Esophagus squamous epithelium (tissue), 5 donors: ENCODE data around the gene PHGDH. TPM values are rescaled to one million over a fixed set of nuclear protein-coding genes. Genes with fewer than 3 reads are reported as not detected.

ENCODE experiments used
- DNase-seq: peaks from one replicate; lab custom pipeline; 2025; lab: John Stamatoyannopoulos, UW
- H3K27ac ChIP-seq, 4 donors: fragments of 200-600 bp; sonication (generic); one replicate each; pipeline ENCODE4 v1.5.1; 2016 to 2019; ENCODE audit warnings: mild to moderate bottlenecking in 1 of 4
- H3K27me3 ChIP-seq, 4 donors: fragments of 200-600 bp; sonication (generic); 1 replicate in 3 of 4; 2 replicates in 1 of 4; pipeline versions ENCODE4 v1.5.1 to v1.6.0; 2017 to 2021; ENCODE audit warnings: antibody characterized with exemption in 1 of 4
- H3K36me3 ChIP-seq, 3 donors: fragments of 200-600 bp; sonication (generic); one replicate each; pipeline ENCODE4 v1.5.1; 2016 to 2019
- H3K4me1 ChIP-seq, 3 donors: fragments of 200-600 bp; sonication (generic); one replicate each; pipeline ENCODE4 v1.5.1; 2017 to 2019
- H3K4me3 ChIP-seq, 4 donors: fragments of 200-600 bp; sonication (generic); 1 replicate in 3 of 4; 2 replicates in 1 of 4; pipeline ENCODE4 v1.5.1; 2016 to 2019; ENCODE audit warnings: mild to moderate bottlenecking in 2 of 4, moderate library complexity in 1 of 4
- H3K9me3 ChIP-seq, 3 donors: fragments of 200-600 bp; sonication (generic); one replicate each; pipeline ENCODE4 v1.5.1; 2016 to 2019
- POLR2A ChIP-seq, 4 donors: fragments of 450-650 bp; IDR thresholded peaks; one replicate each; pipeline ENCODE4 v1.6.1; 2017; ENCODE audit warnings: antibody characterized with exemption in 4 of 4, mild to moderate bottlenecking in 4 of 4, moderate library complexity in 3 of 4
- WGBS, 2 donors: methylation state at CpG; one replicate each; pipeline ENCODE4 v1.1.5; 2018; 5-methylcytosine and 5-hydroxymethylcytosine counted together
- intact Hi-C: fragments of 100-400 bp; cut with DNase I; formaldehyde crosslinking; loops from one replicate; pipeline ENCODE4 v1.15.0; 2022
- total RNA-seq, 4 donors: library from RNA; depleted of rRNA; stranded (reverse); fragments of >200 nt; gene quantifications; one replicate each; pipeline ENCODE4 v1.1.0, GENCODE V29; 2016
- TF ChIP-seq, protein P1 (sequence below), 6 experiments: fragments of 450-650 bp in 4 of 6; fragments of 200-600 bp in 2 of 6; sonication (generic) in 2 of 6; IDR thresholded peaks; one replicate each; pipeline ENCODE4 v1.5.1; 2016 to 2019; ENCODE audit warnings: antibody characterized with exemption in 6 of 6, mild to moderate bottlenecking in 4 of 6, moderate library complexity in 4 of 6
- donor health status: DM: yes; HTN: yes; CAD: no.

PHGDH gene
- total RNA-seq, 4 donors from 2014 or later, result 34.5 to 89.7 (median 43.2) TPM

DNA sequence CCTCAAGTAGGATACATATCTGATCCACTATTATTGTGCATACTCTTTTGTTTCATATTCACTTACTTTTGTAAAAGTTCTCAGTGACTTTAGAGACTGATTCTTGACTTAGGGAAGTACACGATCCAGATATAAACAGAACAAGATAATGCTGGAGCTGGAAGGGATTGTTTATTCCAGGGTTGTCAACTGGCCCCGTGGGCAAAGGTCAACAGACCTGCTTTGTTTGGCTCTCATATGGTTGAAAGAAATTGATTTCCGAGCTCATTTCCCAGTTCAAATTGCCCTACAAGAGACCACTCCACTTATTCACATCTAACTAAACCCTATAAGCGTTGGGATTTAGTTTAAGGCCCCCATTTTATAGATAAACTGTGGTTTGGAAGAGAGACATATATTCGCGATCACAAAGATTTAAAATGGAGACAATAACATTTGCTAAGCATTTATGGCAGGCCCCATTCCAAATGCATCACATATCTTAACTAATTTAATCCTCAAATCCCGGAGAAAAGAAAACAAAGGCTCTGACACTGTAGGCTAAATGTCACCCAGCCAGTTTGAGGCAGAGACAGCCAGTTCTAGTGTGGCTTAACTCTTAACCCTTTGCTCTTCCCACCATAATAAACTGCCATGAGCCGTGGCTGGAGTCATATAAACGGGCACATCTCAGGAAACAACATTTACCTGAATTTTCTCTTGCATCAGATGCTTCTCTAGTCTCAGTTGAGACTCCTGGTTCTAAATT is 78.9 kb downstream of the PHGDH start:
- 26 to 38% methylated on average over 9 of the region's 9 CpGs for whole genome bisulfite sequencing, 2 donors
- Histone ChIP-seq H3K9me3 (no peaks in the 10 kb centered on the region), H3K36me3 (no peaks in the 10 kb centered on the region), H3K4me3 (no peak overlapping the region), H3K4me1 (peaks cover 13 to 88% (median 37%) of the 10 kb centered on the region in 3 donors), H3K27me3 (no peaks in the 10 kb centered on the region), H3K27ac (peak overlapping the region; percentile 11 to 76 (median 58))
- intact Hi-C loops, result no loop called here
- no peak for DNase-seq
- no peak for TF ChIP-seq POLR2A (IDR thresholded peaks at IDR 0.05)
- TF ChIP-seq, protein P1, sequence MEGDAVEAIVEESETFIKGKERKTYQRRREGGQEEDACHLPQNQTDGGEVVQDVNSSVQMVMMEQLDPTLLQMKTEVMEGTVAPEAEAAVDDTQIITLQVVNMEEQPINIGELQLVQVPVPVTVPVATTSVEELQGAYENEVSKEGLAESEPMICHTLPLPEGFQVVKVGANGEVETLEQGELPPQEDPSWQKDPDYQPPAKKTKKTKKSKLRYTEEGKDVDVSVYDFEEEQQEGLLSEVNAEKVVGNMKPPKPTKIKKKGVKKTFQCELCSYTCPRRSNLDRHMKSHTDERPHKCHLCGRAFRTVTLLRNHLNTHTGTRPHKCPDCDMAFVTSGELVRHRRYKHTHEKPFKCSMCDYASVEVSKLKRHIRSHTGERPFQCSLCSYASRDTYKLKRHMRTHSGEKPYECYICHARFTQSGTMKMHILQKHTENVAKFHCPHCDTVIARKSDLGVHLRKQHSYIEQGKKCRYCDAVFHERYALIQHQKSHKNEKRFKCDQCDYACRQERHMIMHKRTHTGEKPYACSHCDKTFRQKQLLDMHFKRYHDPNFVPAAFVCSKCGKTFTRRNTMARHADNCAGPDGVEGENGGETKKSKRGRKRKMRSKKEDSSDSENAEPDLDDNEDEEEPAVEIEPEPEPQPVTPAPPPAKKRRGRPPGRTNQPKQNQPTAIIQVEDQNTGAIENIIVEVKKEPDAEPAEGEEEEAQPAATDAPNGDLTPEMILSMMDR (IDR thresholded peaks at IDR 0.05), result no peak

DNA sequence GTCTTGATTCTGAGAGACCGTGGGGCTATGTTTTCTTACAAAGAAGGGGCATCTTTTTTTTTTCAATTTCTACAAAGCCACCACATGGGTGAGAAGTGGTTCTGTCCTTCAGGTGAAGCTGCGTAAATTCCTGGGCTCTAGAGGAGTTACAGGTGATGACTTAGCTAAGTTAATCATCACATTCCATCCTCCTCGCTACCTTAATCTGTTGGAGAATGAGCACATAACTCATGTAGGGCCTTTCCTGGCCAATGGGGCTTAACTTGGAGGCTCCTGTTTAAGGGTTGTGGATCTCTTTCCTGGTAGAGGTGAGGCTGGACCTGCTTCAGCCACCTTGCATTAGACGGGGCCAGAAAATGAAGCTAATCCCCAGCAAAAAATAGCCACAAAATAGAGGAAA is 79.6 kb downstream of the PHGDH start:
- Histone ChIP-seq H3K27me3 (no peaks in the 10 kb centered on the region), H3K9me3 (no peaks in the 10 kb centered on the region), H3K4me3 (no peak overlapping the region), H3K4me1 (peaks cover 11 to 85% (median 30%) of the 10 kb centered on the region in 3 donors), H3K36me3 (no peaks in the 10 kb centered on the region), H3K27ac (peak overlapping the region in 3 of 4 donors; percentile 41 to 76 (median 58))
- TF ChIP-seq, protein P1 (IDR thresholded peaks at IDR 0.05), result no peak
- no peak for TF ChIP-seq POLR2A (IDR thresholded peaks at IDR 0.05)
- WGBS, 2 donors, result 67 to 76% methylated on average over 3 to 4 of the region's 4 CpGs
- intact Hi-C loops, result no loop called here
- no peak for DNase-seq

Other genes with a start within 250 kb of the PHGDH start
- gene HSD3B1, start 204.7 kb upstream of the PHGDH start, total RNA-seq, result not detected
- gene ZNF697, start 63.7 kb upstream of the PHGDH start, total RNA-seq, result 1 to 10 TPM in 2 of 4 donors, under 1 TPM in 2; 0.34 to 3.3 (median 1.4) TPM
- 10 to 100 TPM in 1 of 4 donors, 1 to 10 TPM in 2, not detected in 1; 1.1 to 27.0 (median 2.5) TPM for gene HMGCS2, start 57.0 kb downstream of the PHGDH start, total RNA-seq
- gene REG4, start 99.5 kb downstream of the PHGDH start, total RNA-seq, result not detected
- gene ADAM30, start 184.6 kb downstream of the PHGDH start, total RNA-seq, result not detected